PC-3 (cell line): ENCODE measurements around the gene ZNF396.

Experiments
- EZH2 ChIP-seq: fragments of 300-600 bp; sonication (generic); IDR thresholded peaks from one replicate; pipeline ENCODE4 v1.6.1; 2017; ENCODE audit warnings: antibody characterized with exemption, mild to moderate bottlenecking, low read length; ENCODE audit not compliant: unreplicated experiment
- EZH2phosphoT487 ChIP-seq: fragments of 300-600 bp; sonication (generic); IDR thresholded peaks from 2 replicates; pipeline ENCODE4 v1.6.1; 2018; ENCODE audit warnings: mild to moderate bottlenecking, antibody characterized with exemption, low read length, borderline replicate concordance
- TF ChIP-seq, protein P1 (sequence below): fragments of 300-600 bp; sonication (generic); conservative IDR thresholded peaks from 2 replicates; pipeline ENCODE4 v1.5.1; 2017; ENCODE audit warnings: antibody characterized with exemption, low read depth, mild to moderate bottlenecking, low read length

DNA sequence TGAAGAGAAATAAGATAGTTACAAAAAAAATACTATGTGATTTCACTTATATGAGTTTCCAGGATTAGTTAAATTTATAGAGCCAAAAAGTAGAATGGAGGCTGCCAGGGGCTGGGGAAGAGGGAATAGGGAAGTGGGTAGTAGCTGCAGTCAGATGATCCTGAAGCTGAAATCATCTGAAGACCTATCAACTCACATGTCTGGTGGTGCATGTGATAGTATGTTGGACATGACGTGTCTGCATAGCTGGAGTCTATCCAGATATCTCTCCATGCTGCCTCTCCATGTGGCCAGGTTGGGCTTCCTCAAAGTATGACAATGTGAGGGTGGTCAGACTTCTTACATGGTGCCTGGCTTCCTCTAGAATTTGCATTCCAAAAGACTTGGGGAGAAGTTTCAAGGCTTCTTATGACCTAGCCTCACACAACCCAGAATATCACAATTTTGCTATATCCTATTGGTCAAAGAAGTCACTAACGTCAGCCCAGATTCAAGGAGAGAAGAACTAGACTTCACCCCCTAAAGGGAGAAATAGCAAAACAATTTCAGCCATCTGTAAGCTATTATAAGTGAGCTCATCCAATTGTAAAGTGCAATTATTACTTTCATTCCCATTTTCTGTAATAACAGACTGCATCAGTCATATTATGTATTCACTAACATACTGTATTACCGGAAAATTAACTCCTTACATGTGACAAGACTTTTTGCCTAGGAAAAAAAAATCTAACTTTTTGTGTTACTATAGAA lies 14.0 kb upstream of the ZNF396 start:
- TF ChIP-seq, protein P1, sequence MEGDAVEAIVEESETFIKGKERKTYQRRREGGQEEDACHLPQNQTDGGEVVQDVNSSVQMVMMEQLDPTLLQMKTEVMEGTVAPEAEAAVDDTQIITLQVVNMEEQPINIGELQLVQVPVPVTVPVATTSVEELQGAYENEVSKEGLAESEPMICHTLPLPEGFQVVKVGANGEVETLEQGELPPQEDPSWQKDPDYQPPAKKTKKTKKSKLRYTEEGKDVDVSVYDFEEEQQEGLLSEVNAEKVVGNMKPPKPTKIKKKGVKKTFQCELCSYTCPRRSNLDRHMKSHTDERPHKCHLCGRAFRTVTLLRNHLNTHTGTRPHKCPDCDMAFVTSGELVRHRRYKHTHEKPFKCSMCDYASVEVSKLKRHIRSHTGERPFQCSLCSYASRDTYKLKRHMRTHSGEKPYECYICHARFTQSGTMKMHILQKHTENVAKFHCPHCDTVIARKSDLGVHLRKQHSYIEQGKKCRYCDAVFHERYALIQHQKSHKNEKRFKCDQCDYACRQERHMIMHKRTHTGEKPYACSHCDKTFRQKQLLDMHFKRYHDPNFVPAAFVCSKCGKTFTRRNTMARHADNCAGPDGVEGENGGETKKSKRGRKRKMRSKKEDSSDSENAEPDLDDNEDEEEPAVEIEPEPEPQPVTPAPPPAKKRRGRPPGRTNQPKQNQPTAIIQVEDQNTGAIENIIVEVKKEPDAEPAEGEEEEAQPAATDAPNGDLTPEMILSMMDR = no peak
- TF ChIP-seq EZH2 (no peak), EZH2phosphoT487 (no peak)
